CD14-positive monocyte (primary cell): ENCODE measurements around the gene TBL3. TPM values are rescaled to one million over a fixed set of nuclear protein-coding genes. Genes with fewer than 3 reads are reported as not detected.
A peak's percentile ranks its signal among the peaks of the same experiment; 100 is the strongest.

Source experiments
- DNase-seq, 3 donors: peaks; one replicate each; pipeline ENCODE4 v3.0.0-alpha.2; 2011 to 2022
- H2AFZ ChIP-seq: 2 replicates; pipeline ENCODE4 v1.6.0; 2012; ENCODE audit warnings: mild to moderate bottlenecking, low read depth, low read length, inconsistent platforms; ENCODE audit not compliant: insufficient read depth, poor library complexity, severe bottlenecking
- H3K27ac ChIP-seq, 2 donors: 1 replicate in 1 of 2; 2 replicates in 1 of 2; pipeline ENCODE4 v1.5.1; 2012 to 2013; ENCODE audit warnings: low read length in 2 of 2, control low read depth in 1 of 2, inconsistent platforms in 1 of 2, low read depth in 1 of 2, mild to moderate bottlenecking in 1 of 2
- H3K27me3 ChIP-seq, 2 donors: one replicate each; pipeline versions ENCODE4 v1.6.0 to v1.6.1; 2011 to 2013; ENCODE audit warnings: low read length in 2 of 2; ENCODE audit not compliant: control insufficient read depth in 2 of 2, insufficient read depth in 2 of 2
- H3K36me3 ChIP-seq, 2 donors: replicated peaks in 1 of 2; 1 replicate in 1 of 2; 2 replicates in 1 of 2; pipeline versions ENCODE4 v1.5.1 to v1.6.1; 2012 to 2013; ENCODE audit warnings: low read length in 2 of 2, control low read depth in 1 of 2, inconsistent platforms in 1 of 2, mild to moderate bottlenecking in 1 of 2; ENCODE audit not compliant: insufficient read depth in 2 of 2, control insufficient read depth in 1 of 2
- H3K4me1 ChIP-seq, 2 donors: 1 replicate in 1 of 2; 2 replicates in 1 of 2; pipeline versions ENCODE4 v1.5.1 to v1.6.1; 2012 to 2013; ENCODE audit warnings: low read length in 2 of 2, control low read depth in 1 of 2, inconsistent platforms in 1 of 2, mild to moderate bottlenecking in 1 of 2, moderate library complexity in 1 of 2; ENCODE audit not compliant: insufficient read depth in 2 of 2, control insufficient read depth in 1 of 2
- H3K4me2 ChIP-seq: replicated peaks from 2 replicates; pipeline ENCODE3; 2012; ENCODE audit warnings: low read length, moderate library complexity, mild to moderate bottlenecking; ENCODE audit not compliant: poor library complexity, severe bottlenecking; ENCODE audit errors: extremely low read depth
- H3K4me3 ChIP-seq, 3 experiments: fragments of 200-600 bp in 1 of 3; sonication (generic) in 1 of 3; replicated peaks in 1 of 3; 1 replicate in 2 of 3; 2 replicates in 1 of 3; pipeline ENCODE4 v1.5.1; 2011 to 2013; ENCODE audit warnings: low read length in 3 of 3, mild to moderate bottlenecking in 3 of 3, control low read depth in 2 of 3, low read depth in 2 of 3, inconsistent platforms in 1 of 3, moderate library complexity in 1 of 3
- H3K79me2 ChIP-seq: 2 replicates; pipeline ENCODE4 v1.6.0; 2012; ENCODE audit warnings: mild to moderate bottlenecking, control low read depth, inconsistent platforms, low read length, moderate library complexity; ENCODE audit not compliant: insufficient read depth
- H3K9ac ChIP-seq: 2 replicates; pipeline ENCODE4 v1.6.0; 2017; ENCODE audit warnings: low read length, mild to moderate bottlenecking; ENCODE audit not compliant: insufficient read depth, poor library complexity, severe bottlenecking
- H3K9me3 ChIP-seq, 2 donors: replicated peaks in 1 of 2; 1 replicate in 1 of 2; 2 replicates in 1 of 2; pipeline versions ENCODE4 v1.5.1 to v1.6.1; 2012 to 2013; ENCODE audit warnings: low read length in 2 of 2, control low read depth in 1 of 2; ENCODE audit not compliant: control insufficient read depth in 1 of 2, insufficient read depth in 1 of 2
- H4K20me1 ChIP-seq: 2 replicates; pipeline ENCODE4 v1.6.0; 2012; ENCODE audit warnings: mild to moderate bottlenecking, low read length, control low read depth, moderate library complexity; ENCODE audit not compliant: insufficient read depth
- H3K27ac Mint-ChIP-seq, 7 donors: one replicate each; pipeline ENCODE4 v1.8.0; 2020; ENCODE audit warnings: mild to moderate bottlenecking in 7 of 7, mixed read lengths in 7 of 7, moderate library complexity in 6 of 7, inconsistent platforms in 2 of 7
- H3K27me3 Mint-ChIP-seq, 3 donors: one replicate each; pipeline ENCODE4 v1.8.0; 2021 to 2022; ENCODE audit warnings: low read depth in 3 of 3, mild to moderate bottlenecking in 3 of 3, mixed read lengths in 3 of 3, moderate library complexity in 3 of 3, inconsistent platforms in 1 of 3
- H3K36me3 Mint-ChIP-seq, 2 donors: one replicate each; pipeline ENCODE4 v1.8.0; 2020; ENCODE audit warnings: mixed read lengths in 2 of 2, inconsistent platforms in 1 of 2, mild to moderate bottlenecking in 1 of 2
- H3K4me1 Mint-ChIP-seq: one replicate; pipeline ENCODE4 v1.8.0; 2020; ENCODE audit warnings: mild to moderate bottlenecking, mixed read lengths
- H3K4me3 Mint-ChIP-seq, 2 donors: one replicate each; pipeline ENCODE4 v1.8.0; 2020; ENCODE audit warnings: mild to moderate bottlenecking in 2 of 2, mixed read lengths in 2 of 2, moderate library complexity in 1 of 2
- H3K9me3 Mint-ChIP-seq, 7 donors: one replicate each; pipeline ENCODE4 v1.8.0; 2020 to 2022; ENCODE audit warnings: mixed read lengths in 7 of 7, mild to moderate bottlenecking in 6 of 7, moderate library complexity in 6 of 7, inconsistent platforms in 2 of 7
- WGBS: methylation state at CpG from one replicate; pipeline ENCODE4 v1.1.5; 2013; ENCODE audit warnings: missing lambda C conversion rate; ENCODE audit not compliant: insufficient coverage; 5-methylcytosine and 5-hydroxymethylcytosine counted together
- intact Hi-C, 2 donors: fragments of 100-400 bp; cut with micrococcal nuclease; formaldehyde crosslinking; loops; one replicate each; pipeline versions ENCODE4 v1.15.0 to v1.15.1; 2023
- polyA plus RNA-seq, 3 donors: library from polyadenylated mRNA; depleted of rRNA in 1 of 3; unstranded in 2 of 3; stranded (reverse) in 1 of 3; fragments of 300-500 nt in 2 of 3; fragments of >200 nt in 1 of 3; fragmentation: Illumina TruSeq in 2 of 3; gene quantifications; 1 replicate in 2 of 3; 2 replicates in 1 of 3; pipeline ENCODE4 v1.2.3, GENCODE V29; 2012 to 2021
- TF ChIP-seq, protein P1 (sequence below): fragments of 200-600 bp; IDR thresholded peaks from one replicate; pipeline ENCODE4 v1.8.0; 2022; ENCODE audit warnings: antibody characterized with exemption, mild to moderate bottlenecking

The TBL3 gene
- polyA plus RNA-seq, 3 donors: 33.9 to 37.8 (median 36.0) TPM

GRCh38 chr16:2013527-2013926 lies 41.7 kb downstream of the TBL3 start:
- peaks cover 2% of the 10 kb centered on the region for H4K20me1 ChIP-seq
- no peak for DNase-seq
- peaks cover 0 to 2% of the 10 kb centered on the region in 2 donors for H3K27me3 ChIP-seq
- H3K9ac ChIP-seq: no peak overlapping the region
- Mint-ChIP-seq H3K9me3 (peaks cover 0 to 2% (median 0%) of the 10 kb centered on the region in 7 donors), H3K27me3 (peaks cover 2 to 20% (median 13%) of the 10 kb centered on the region in 3 donors), H3K4me3 (no peak overlapping the region), H3K4me1 (peaks cover 27% of the 10 kb centered on the region), H3K36me3 (no peaks in the 10 kb centered on the region), H3K27ac (peak overlapping the region in 1 of 7 donors; percentile 41)
- no peak overlapping the region for H2AFZ ChIP-seq
- peaks cover 23 to 40% of the 10 kb centered on the region in 2 donors for H3K4me1 ChIP-seq
- H3K9me3 ChIP-seq: no peaks in the 10 kb centered on the region
- no peak overlapping the region for H3K27ac ChIP-seq
- 99% methylated on average over 8 of the region's 15 CpGs for WGBS
- H3K36me3 ChIP-seq: no peaks in the 10 kb centered on the region
- H3K79me2 ChIP-seq: peaks cover 9% of the 10 kb centered on the region
- no peak overlapping the region for H3K4me3 ChIP-seq
- TF ChIP-seq, protein P1, sequence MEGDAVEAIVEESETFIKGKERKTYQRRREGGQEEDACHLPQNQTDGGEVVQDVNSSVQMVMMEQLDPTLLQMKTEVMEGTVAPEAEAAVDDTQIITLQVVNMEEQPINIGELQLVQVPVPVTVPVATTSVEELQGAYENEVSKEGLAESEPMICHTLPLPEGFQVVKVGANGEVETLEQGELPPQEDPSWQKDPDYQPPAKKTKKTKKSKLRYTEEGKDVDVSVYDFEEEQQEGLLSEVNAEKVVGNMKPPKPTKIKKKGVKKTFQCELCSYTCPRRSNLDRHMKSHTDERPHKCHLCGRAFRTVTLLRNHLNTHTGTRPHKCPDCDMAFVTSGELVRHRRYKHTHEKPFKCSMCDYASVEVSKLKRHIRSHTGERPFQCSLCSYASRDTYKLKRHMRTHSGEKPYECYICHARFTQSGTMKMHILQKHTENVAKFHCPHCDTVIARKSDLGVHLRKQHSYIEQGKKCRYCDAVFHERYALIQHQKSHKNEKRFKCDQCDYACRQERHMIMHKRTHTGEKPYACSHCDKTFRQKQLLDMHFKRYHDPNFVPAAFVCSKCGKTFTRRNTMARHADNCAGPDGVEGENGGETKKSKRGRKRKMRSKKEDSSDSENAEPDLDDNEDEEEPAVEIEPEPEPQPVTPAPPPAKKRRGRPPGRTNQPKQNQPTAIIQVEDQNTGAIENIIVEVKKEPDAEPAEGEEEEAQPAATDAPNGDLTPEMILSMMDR: no peak
- no peak overlapping the region for H3K4me2 ChIP-seq
- intact Hi-C loops: no loop called here

- 55% methylated on average over 10 of the region's 24 CpGs for WGBS
- H3K4me3 ChIP-seq: no peak overlapping the region
- Mint-ChIP-seq H3K4me3 (peak overlapping the region in 1 of 2 donors; percentile 30), H3K9me3 (peaks cover 0 to 7% (median 0%) of the 10 kb centered on the region in 7 donors), H3K4me1 (peaks cover 17% of the 10 kb centered on the region), H3K36me3 (no peaks in the 10 kb centered on the region), H3K27me3 (peaks cover 12 to 35% (median 31%) of the 10 kb centered on the region in 3 donors), H3K27ac (peak overlapping the region; percentile 79 to 93 (median 89))
- peak overlapping the region; percentile 20 for H3K9ac ChIP-seq
- H3K9me3 ChIP-seq: no peaks in the 10 kb centered on the region
- no peaks in the 10 kb centered on the region for H4K20me1 ChIP-seq
- peaks cover 12 to 17% of the 10 kb centered on the region in 2 donors for H3K27me3 ChIP-seq
- no peaks in the 10 kb centered on the region for H3K79me2 ChIP-seq
- peaks cover 11 to 32% of the 10 kb centered on the region in 2 donors for H3K4me1 ChIP-seq
- H2AFZ ChIP-seq: peak overlapping the region; percentile 25
- H3K27ac ChIP-seq: peak overlapping the region; percentile 63 to 67
- no peak overlapping the region for H3K4me2 ChIP-seq
- peak; percentile 49 to 77 (median 72) for DNase-seq
- TF ChIP-seq, protein P1: no peak
- intact Hi-C loops: no loop called here
- no peaks in the 10 kb centered on the region for H3K36me3 ChIP-seq
These were observed 43.5 kb downstream of the TBL3 start for GRCh38 chr16:2015117-2015946.
